K562 (cell line): Measurements from ENCODE around the gene SHOC1. TPM values are rescaled to one million over a fixed set of nuclear protein-coding genes. Genes with fewer than 3 reads are reported as not detected.

Experiments
- ATAC-seq: fragments of 200-7000 bp; cut with Tn5 transposase; 3 replicates; pipeline ENCODE4 v1.9.1; 2020; ENCODE audit warnings: moderate library complexity
- BruUV-seq: library from RNA; stranded (reverse); fragments of 400-500 nt; replicated peaks from 2 replicates; lab custom pipeline; 2021; lab: Mats Ljungman, UMichigan
- CTCF ChIA-PET: fragments of 300-600 bp; formaldehyde crosslinking; extraction: SDS; loops from one replicate; lab custom pipeline; 2021; ENCODE audit warnings: low intra/inter-chr PET ratio; lab: Yijun Ruan, JAX
- POLR2A ChIA-PET: fragments of 300-600, 350-650 bp; sonication (Branson Sonifier 250); formaldehyde crosslinking; extraction: SDS; loops from one replicate; lab custom pipeline; 2021; ENCODE audit warnings: antibody characterized with exemption, inconsistent platforms; lab: Yijun Ruan, JAX
- DNase-seq, 4 experiments: peaks; one replicate each; pipeline versions ENCODE4 v3.0.0 to v3.0.0-alpha.2; 2011 to 2018; ENCODE audit warnings: low spot score in 3 of 4, mixed read lengths in 3 of 4; ENCODE audit errors: extremely low read depth in 1 of 4
- FAIRE-seq: peaks from 2 replicates; lab custom pipeline; 2011; peaks lifted over from hg19 to GRCh38; lab: Jason Lieb, UNC
- H2AFZ ChIP-seq: 2 replicates; pipeline ENCODE4 v1.6.0; 2011; ENCODE audit warnings: low read depth, low read length, control low read depth, inconsistent platforms
- H3K27ac ChIP-seq: fragments of 200-600 bp; 3 replicates; pipeline ENCODE4 v1.8.0; 2011; ENCODE audit warnings: low read depth, mild to moderate bottlenecking, control low read depth, inconsistent platforms, low read length, moderate library complexity, mixed read lengths; ENCODE audit errors: extremely low read depth
- H3K27me3 ChIP-seq, 2 experiments: fragments of 300-600 bp in 1 of 2; 2 replicates in 1 of 2; 3 replicates in 1 of 2; pipeline versions ENCODE4 v1.6.0 to v1.8.0; 2011; ENCODE audit warnings: inconsistent platforms in 2 of 2, low read length in 2 of 2, mild to moderate bottlenecking in 1 of 2, mixed read lengths in 1 of 2, moderate library complexity in 1 of 2; ENCODE audit not compliant: control insufficient read depth in 2 of 2, insufficient read depth in 2 of 2
- H3K36me3 ChIP-seq: fragments of 300-600 bp; 3 replicates; pipeline ENCODE4 v1.8.0; 2011; ENCODE audit warnings: mild to moderate bottlenecking, low read length, inconsistent platforms; ENCODE audit not compliant: control insufficient read depth, insufficient read depth
- H3K4me1 ChIP-seq, 2 experiments: fragments of 200-600 bp in 1 of 2; replicated peaks in 1 of 2; 2 replicates in 1 of 2; 3 replicates in 1 of 2; pipeline versions ENCODE4 v1.5.1 to v1.8.0; 2011; ENCODE audit warnings: inconsistent platforms in 2 of 2, low read length in 2 of 2, mild to moderate bottlenecking in 1 of 2, mixed read lengths in 1 of 2, moderate library complexity in 1 of 2; ENCODE audit not compliant: control insufficient read depth in 2 of 2, insufficient read depth in 2 of 2
- H3K4me2 ChIP-seq: 2 replicates; pipeline ENCODE4 v1.6.1; 2011; ENCODE audit warnings: low read length, control low read depth, inconsistent platforms, mixed read lengths; ENCODE audit not compliant: insufficient read depth
- H3K4me3 ChIP-seq: fragments of 200-600 bp; sonication (generic), shearing (Covaris generic); 2 replicates; pipeline ENCODE4 v1.5.1; 2016; ENCODE audit warnings: control low read depth, inconsistent platforms
- H3K79me2 ChIP-seq: fragments of 200-600 bp; 3 replicates; pipeline ENCODE4 v1.8.0; 2011; ENCODE audit warnings: low read length, inconsistent platforms; ENCODE audit not compliant: control insufficient read depth, insufficient read depth
- H3K9ac ChIP-seq, 2 experiments: 2 replicates each; pipeline versions ENCODE4 v1.6.0 to v1.6.1; 2011; ENCODE audit warnings: low read depth in 2 of 2, low read length in 2 of 2, control low read depth in 1 of 2, inconsistent platforms in 1 of 2, mild to moderate bottlenecking in 1 of 2, mixed read lengths in 1 of 2; ENCODE audit not compliant: insufficient read depth in 1 of 2
- H3K9me1 ChIP-seq: one replicate; pipeline ENCODE4 v1.6.0; 2011; ENCODE audit warnings: inconsistent platforms, mild to moderate bottlenecking, low read length, moderate library complexity; ENCODE audit not compliant: control insufficient read depth, insufficient read depth
- H3K9me3 ChIP-seq: replicated peaks from 2 replicates; pipeline ENCODE4 v1.5.1; 2011; ENCODE audit warnings: low read depth, low read length, inconsistent platforms; ENCODE audit not compliant: control insufficient read depth, insufficient read depth
- H4K20me1 ChIP-seq: replicated peaks from 2 replicates; pipeline ENCODE4 v1.6.1; 2011; ENCODE audit warnings: low read length, inconsistent platforms, mixed read lengths; ENCODE audit not compliant: control insufficient read depth, insufficient read depth
- BRF2 ChIP-seq: IDR thresholded peaks from 3 replicates; pipeline ENCODE4 v1.6.1; 2011; ENCODE audit warnings: borderline replicate concordance, mild to moderate bottlenecking; ENCODE audit not compliant: insufficient read length, insufficient read depth
- CEBPG ChIP-seq, 3 experiments: fragments of 200-800 bp in 1 of 3; sonication (Bioruptor generic) in 1 of 3; sonication (generic) in 1 of 3; formaldehyde crosslinking in 1 of 3; IDR thresholded peaks in 2 of 3; conservative IDR thresholded peaks in 1 of 3; 2 replicates each; pipeline versions ENCODE4 v1.6.1 to v1.8.0; 2016 to 2022; ENCODE audit warnings: missing compliant biosample characterization in 2 of 3, missing genetic modification characterization in 2 of 3, mild to moderate bottlenecking in 1 of 3, missing genetic modification reagents in 1 of 3
- ELF1 ChIP-seq: fragments of 200-800 bp; sonication (Bioruptor generic); IDR thresholded peaks from 2 replicates; pipeline ENCODE4 v1.6.1; 2016; ENCODE audit warnings: missing genetic modification characterization, missing compliant biosample characterization
- HDAC6 ChIP-seq: IDR thresholded peaks from 2 replicates; pipeline ENCODE4 v1.6.1; 2012; ENCODE audit warnings: low read depth, mild to moderate bottlenecking, control low read depth, inconsistent platforms, low read length, moderate library complexity
- NR4A1 ChIP-seq, 2 experiments: fragments of 250-450 bp in 1 of 2; fragments of 450-650 bp in 1 of 2; sonication (Bioruptor Pico) in 1 of 2; IDR thresholded peaks; 2 replicates each; pipeline versions ENCODE4 v1.4.0 to v1.6.1; 2016 to 2020; ENCODE audit warnings: mild to moderate bottlenecking in 2 of 2, missing compliant biosample characterization in 1 of 2, missing genetic modification characterization in 1 of 2, moderate library complexity in 1 of 2
- SETDB1 ChIP-seq: IDR thresholded peaks from one replicate; pipeline ENCODE4 v1.6.1; 2012; ENCODE audit warnings: low read length, control low read depth, inconsistent platforms
- TBL1XR1 ChIP-seq, 2 experiments: IDR thresholded peaks; 2 replicates each; pipeline ENCODE4 v1.6.1; 2012; ENCODE audit warnings: improper control_type of control experiment in 2 of 2, low read length in 2 of 2, mild to moderate bottlenecking in 1 of 2
- ZKSCAN3 ChIP-seq: fragments of 250-450 bp; sonication (Bioruptor Pico); IDR thresholded peaks from 2 replicates; pipeline ENCODE4 v1.4.0; 2020
- WGBS: fragments of 100-300 bp; shearing (Covaris generic); methylation state at CpG from one replicate; pipeline ENCODE4 v1.1.6; 2016; ENCODE audit warnings: low coverage, mixed read lengths; ENCODE audit not compliant: insufficient coverage; ENCODE audit errors: missing lambda C conversion rate; 5-methylcytosine and 5-hydroxymethylcytosine counted together
- in situ Hi-C: fragments of 300-500 bp; cut with MboI; formaldehyde crosslinking; loops from 4 replicates; pipeline ENCODE4 v1.15.0; 2018; ENCODE audit warnings: inconsistent platforms, mixed read lengths
- intact Hi-C: fragments of 100-400 bp; cut with micrococcal nuclease; formaldehyde crosslinking; loops from 2 replicates; pipeline ENCODE4 v1.14.2; 2022
- polyA plus RNA-seq, 8 experiments: library from polyadenylated mRNA; depleted of rRNA in 4 of 8; stranded (reverse) in 5 of 8; unstranded in 3 of 8; fragments of >200 nt; fragmentation: Nextera tagmentation in 2 of 8; fragmentation: Illumina TruSeq in 1 of 8; extraction: Ambion mirVana in 2 of 8; extraction: Trizol in 1 of 8; gene quantifications; 2 replicates each; pipeline versions ENCODE4 v1.2.1 to v1.2.3, GENCODE V29; 2011 to 2014; ENCODE audit warnings: inconsistent platforms in 1 of 8, missing spikeins in 1 of 8
- total RNA-seq, 7 experiments: library from RNA; depleted of rRNA in 6 of 7; stranded (reverse); fragments of >200 nt in 6 of 7; fragmentation: Illumina TruSeq in 2 of 7; extraction: Trizol in 2 of 7; gene quantifications; 2 replicates each; pipeline versions ENCODE4 v1.2.1 to v1.2.3, GENCODE V29; 2011 to 2021; ENCODE audit warnings: low replicate concordance in 1 of 7

The SHOC1 gene
- total and polyA plus RNA-seq, 9 of the 15 experiments (the other 6 are each of a cell fraction or from before 2014, with no cell fraction given): 0.03 to 0.09 (median 0.04) TPM; not detected in 6

GRCh38 chr9:111832449-111832848, 37.7 kb upstream of the SHOC1 start:
- FAIRE-seq (no peak), ATAC-seq (no peak), DNase-seq (no peak)
- Histone ChIP-seq H3K4me2 (no peak overlapping the region), H3K27ac (no peak overlapping the region), H3K9me3 (no peaks in the 10 kb centered on the region), H3K4me3 (no peak overlapping the region), H3K9me1 (no peaks in the 10 kb centered on the region), H3K36me3 (no peaks in the 10 kb centered on the region), H3K4me1 (no peaks in the 10 kb centered on the region), H3K9ac (no peak overlapping the region), H4K20me1 (no peaks in the 10 kb centered on the region), H2AFZ (no peak overlapping the region), H3K27me3 (peaks cover 0 to 11% of the 10 kb centered on the region in 2 experiments; a peak in 4 of 5 replicates), H3K79me2 (no peaks in the 10 kb centered on the region)
- intact Hi-C loops: no loop called here
- ChIA-PET POLR2A (interaction anchor here (0.7 to 1.2 kb wide), 2 partner anchors 8 to 144 kb away, joined by 3 read pairs; no protein-coding TSS in a partner anchor), CTCF (no interaction called here)
- in situ Hi-C loops: no loop called here
- 24% methylated on average over 2 of the region's 2 CpGs for WGBS
- TF ChIP-seq ZKSCAN3 (CRISPR knock-in tag) (no peak), BRF2 (no peak), SETDB1 (no peak), CEBPG (CRISPR knock-in tag; IDR thresholded peaks at IDR 0.05) (no peak), CEBPG (tag; conservative IDR thresholded peaks at IDR 0.05 in 1 of 2, IDR thresholded peaks at IDR 0.05 in 1 of 2) (no peak), HDAC6 (no peak), ELF1 (tag) (no peak), TBL1XR1 (IDR thresholded peaks at IDR 0.05; ENCODE audit: low read length in 2 of 2) (no peak), NR4A1 (CRISPR knock-in tag; IDR thresholded peaks at IDR 0.05) (no peak), NR4A1 (tag; IDR thresholded peaks at IDR 0.05) (no peak)
- BruUV-seq: no TSS peak
